ENCODE data around the gene E2F1.

Gene E2F1

GRCh38 chr20:33667676-33668465 is 18.3 kb downstream of the E2F1 start:
- intact Hi-C loops (cut with DNase I; ENCODE audit: low total_unique reads): loop anchor here (10.0 kb wide), 2 partner anchors 183 to 213 kb away; no protein-coding TSS in a partner anchor
- Histone ChIP-seq H3K9me3 (no peaks in the 10 kb centered on the region), H3K27me3 (no peaks in the 10 kb centered on the region), H3K4me3 (peak overlapping the region; percentile 60 to 69), H3K4me1 (peaks cover 0 to 81% (median 58%) of the 10 kb centered on the region in 4 donors), H3K36me3 (peaks cover 0 to 22% (median 4%) of the 10 kb centered on the region in 3 donors), H3K27ac (peak overlapping the region; percentile 88 to 90)
- DNase-seq: peak; percentile 72 to 91
- peak; percentile 86 to 87 for TF ChIP-seq CTCF (IDR thresholded peaks at IDR 0.05)

- Histone ChIP-seq H3K4me1 (peaks cover 0 to 76% (median 56%) of the 10 kb centered on the region in 4 donors), H3K27me3 (no peaks in the 10 kb centered on the region), H3K4me3 (peak overlapping the region; percentile 60 to 69), H3K27ac (peak overlapping the region; percentile 88 to 90), H3K9me3 (no peaks in the 10 kb centered on the region), H3K36me3 (peaks cover 0 to 22% (median 4%) of the 10 kb centered on the region in 3 donors)
- intact Hi-C loops (cut with DNase I; ENCODE audit: low total_unique reads): loop anchor here (10.0 kb wide), 2 partner anchors 182 to 212 kb away; no protein-coding TSS in a partner anchor
- DNase-seq: peak in 1 of 2 donors; percentile 84
- TF ChIP-seq CTCF (IDR thresholded peaks at IDR 0.05): no peak
Measured at GRCh38 chr20:33667245-33667675, 18.9 kb downstream of the E2F1 start.

GRCh38 chr20:33666293-33667244 is 19.6 kb downstream of the E2F1 start, which contains the start of gene ACTL10:
Gene ACTL10, plus strand, starts transcription at chr20:33666943. Its CDS starts 555 bp downstream, at chr20:33667498.
- H3K27ac ChIP-seq: peak within 1 kb of the TSS; percentile 88 to 90
- H3K36me3 ChIP-seq: peaks cover 0 to 21% (median 4%) of the 10 kb centered on the region in 3 donors
- intact Hi-C loops (cut with DNase I; ENCODE audit: low total_unique reads): loop anchor here (10.0 kb wide), 2 partner anchors 182 to 212 kb away; no protein-coding TSS in a partner anchor
- H3K27me3 ChIP-seq: no peaks in the 10 kb centered on the region
- H3K4me3 ChIP-seq: peak within 1 kb of the TSS; percentile 60 to 69
- peak; percentile 29 to 39 for TF ChIP-seq CTCF (IDR thresholded peaks at IDR 0.05)
- DNase-seq: peak; percentile 99 to 100
- no peaks in the 10 kb centered on the region for H3K9me3 ChIP-seq
- H3K4me1 ChIP-seq: peaks cover 0 to 71% (median 52%) of the 10 kb centered on the region in 4 donors

GRCh38 chr20:33664762-33665144 is 21.4 kb downstream of the E2F1 start:
- Histone ChIP-seq H3K4me1 (peaks cover 0 to 55% (median 37%) of the 10 kb centered on the region in 4 donors), H3K27ac (peak overlapping the region; percentile 91 to 93), H3K4me3 (no peak overlapping the region), H3K9me3 (no peaks in the 10 kb centered on the region), H3K36me3 (peaks cover 6 to 18% (median 8%) of the 10 kb centered on the region in 3 donors), H3K27me3 (no peaks in the 10 kb centered on the region)
- TF ChIP-seq CTCF (IDR thresholded peaks at IDR 0.05): no peak
- intact Hi-C loops (cut with DNase I; ENCODE audit: low total_unique reads): loop anchor here (5.0 to 10.0 kb wide), 3 partner anchors 102 to 210 kb away; no protein-coding TSS in a partner anchor
- DNase-seq: no peak
